HL-60 (cell line): ENCODE data around the gene CCT4.

Experiments
- DNase-seq, 2 experiments: peaks; one replicate each; pipeline ENCODE4 v3.0.0-alpha.2; 2010 to 2020; ENCODE audit warnings: low read depth in 1 of 2, low spot score in 1 of 2
- H3K27ac ChIP-seq: fragments of 250-450 bp; sonication (Bioruptor Pico); replicated peaks from 2 replicates; pipeline ENCODE4 v1.5.1; 2020; ENCODE audit warnings: mild to moderate bottlenecking, moderate library complexity
- H3K27me3 ChIP-seq: fragments of 250-450 bp; sonication (Bioruptor Pico); 2 replicates; pipeline ENCODE4 v1.5.1; 2021; ENCODE audit warnings: mild to moderate bottlenecking, moderate library complexity; ENCODE audit not compliant: insufficient read depth, poor library complexity, severe bottlenecking
- H3K4me3 ChIP-seq: replicated peaks from 2 replicates; pipeline ENCODE4 v1.5.1; 2011; ENCODE audit warnings: mild to moderate bottlenecking, control low read depth, low read length; ENCODE audit not compliant: insufficient read depth
- CTCF ChIP-seq: IDR thresholded peaks from one replicate; pipeline ENCODE4 v1.5.1; 2011; ENCODE audit warnings: low read length, control low read depth, inconsistent platforms; ENCODE audit not compliant: insufficient read depth
- GABPA ChIP-seq: IDR thresholded peaks from 2 replicates; pipeline ENCODE4 v1.6.1; 2012; ENCODE audit warnings: low read depth
- POLR2AphosphoS5 ChIP-seq: IDR thresholded peaks from 2 replicates; pipeline ENCODE4 v1.6.1; 2012; ENCODE audit warnings: low read depth
- REST ChIP-seq: IDR thresholded peaks from 2 replicates; pipeline ENCODE4 v1.6.1; 2012; ENCODE audit warnings: low read depth; ENCODE audit not compliant: insufficient replicate concordance
- SPI1 ChIP-seq: IDR thresholded peaks from 2 replicates; pipeline ENCODE4 v1.6.1; 2012; ENCODE audit warnings: low read depth, mild to moderate bottlenecking, borderline replicate concordance

Gene CCT4

GRCh38 chr2:61832183-61832841 lies 56.1 kb downstream of the CCT4 start:
- no peak for TF ChIP-seq SPI1
- no peak for TF ChIP-seq REST
- no peak for TF ChIP-seq CTCF

GRCh38 chr2:61822255-61822654 lies 66.2 kb downstream of the CCT4 start:
- DNase-seq, result no peak
- H3K27me3 ChIP-seq, result no peaks in the 10 kb centered on the region
- no peak overlapping the region for H3K4me3 ChIP-seq
- H3K27ac ChIP-seq, result no peak overlapping the region
- TF ChIP-seq POLR2AphosphoS5 (no peak), GABPA (no peak), CTCF (no peak), SPI1 (no peak), REST (no peak)

More at GRCh38 chr2:61832183-61832841, 56.1 kb downstream of the CCT4 start:
- no peak for DNase-seq
- Histone ChIP-seq H3K27me3 (no peaks in the 10 kb centered on the region), H3K27ac (no peak overlapping the region), H3K4me3 (no peak overlapping the region)
